GM19035 (cell line): ENCODE measurements around the gene GLI2.

ENCODE experiments used
- ATAC-seq: cut with Tn5 transposase; IDR thresholded peaks from one replicate; pipeline ENCODE4 v1.9.1; 2021; ENCODE audit not compliant: unreplicated experiment

The GLI2 gene

DNA sequence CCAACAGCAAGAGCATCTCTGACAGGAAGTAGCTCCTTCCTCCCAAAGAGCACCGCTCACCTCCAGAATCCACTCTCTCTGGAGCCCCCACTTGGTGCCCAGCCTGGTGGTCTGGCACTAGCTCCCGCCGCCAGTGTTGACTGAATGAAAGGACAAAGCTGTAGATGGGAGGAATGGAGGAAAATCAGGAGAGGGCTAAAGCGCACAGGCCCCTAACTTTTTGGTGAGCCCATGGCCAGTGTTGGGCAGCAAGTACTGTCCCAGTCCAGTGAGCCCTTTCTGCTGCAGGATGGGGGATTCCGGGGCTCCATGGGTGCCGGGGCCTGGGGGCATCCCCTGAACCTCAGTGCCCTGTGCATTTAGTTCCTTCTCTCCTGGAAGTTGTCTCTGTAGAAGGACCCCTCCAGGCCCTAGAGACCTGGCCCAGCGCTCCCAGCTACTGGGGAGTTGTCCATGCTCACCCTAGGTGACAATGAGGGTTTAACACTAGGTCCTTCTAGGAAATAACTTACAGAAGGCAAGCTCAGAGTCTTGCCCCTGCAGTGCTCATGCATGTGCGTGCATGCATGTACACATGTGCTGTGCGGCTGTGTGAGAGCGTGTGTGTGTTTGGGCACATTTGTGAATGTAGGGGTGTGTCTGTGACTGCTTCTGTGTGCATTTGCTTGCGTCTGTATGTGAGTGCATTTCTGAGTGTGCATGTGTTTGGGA lies 33.6 kb downstream of the GLI2 start:
- no peak for ATAC-seq

DNA sequence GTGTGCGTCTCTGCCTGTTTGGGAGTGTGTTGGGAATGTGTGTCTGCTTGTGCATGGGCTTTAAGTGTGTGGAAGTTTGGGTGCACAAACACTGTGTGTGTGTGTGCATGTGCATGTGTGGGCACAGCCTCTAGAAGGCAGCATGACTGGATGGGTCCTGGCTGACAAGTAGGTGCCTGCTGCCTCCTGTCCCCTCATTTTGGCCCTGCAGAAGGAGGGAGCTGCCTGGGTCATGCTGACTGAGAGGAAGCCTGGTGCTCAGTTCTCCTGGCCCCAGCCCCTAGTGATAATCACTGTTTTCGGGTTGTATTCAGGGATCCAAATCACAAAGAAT lies 34.1 kb downstream of the GLI2 start:
- no peak for ATAC-seq

DNA sequence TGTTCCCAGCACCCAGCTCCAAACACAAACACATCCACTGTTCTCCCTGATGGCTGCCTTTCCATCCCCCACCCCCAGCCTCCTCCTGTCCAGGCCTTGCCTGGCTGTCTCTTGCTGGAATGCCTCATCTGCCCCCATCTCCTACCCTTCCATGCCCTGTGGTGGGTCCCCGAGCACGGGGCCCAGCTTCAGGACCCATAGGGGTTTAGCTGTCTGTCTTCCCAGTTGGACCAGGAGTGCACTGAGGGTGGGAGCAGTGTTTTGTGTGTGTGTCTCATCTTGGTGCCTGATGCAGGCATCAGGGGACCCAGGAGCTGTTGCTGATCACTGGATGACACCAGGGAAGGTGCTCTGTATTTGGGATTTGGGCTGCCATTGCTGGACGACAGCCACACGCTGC lies 34.5 kb downstream of the GLI2 start:
- ATAC-seq: no peak

DNA sequence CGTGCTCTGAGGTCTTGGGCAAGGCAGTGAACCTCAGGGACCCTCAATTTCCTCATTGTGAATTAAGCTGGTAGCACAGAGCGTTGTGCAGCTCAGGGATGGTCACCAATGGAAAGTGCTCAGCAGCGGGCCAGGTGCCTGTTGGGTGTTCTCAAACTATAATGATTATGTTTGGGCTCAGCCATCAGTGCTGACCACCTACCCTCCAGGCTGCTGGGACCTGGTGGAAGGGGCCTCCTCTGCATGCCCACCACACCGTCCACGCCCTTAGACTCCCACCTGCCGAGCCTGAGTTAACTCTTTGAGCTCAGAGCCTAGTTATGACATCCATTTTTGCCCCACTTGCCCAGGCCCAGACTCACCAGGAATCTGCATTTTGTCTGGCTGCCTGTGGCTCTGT lies 35.0 kb downstream of the GLI2 start:
- no peak for ATAC-seq

DNA sequence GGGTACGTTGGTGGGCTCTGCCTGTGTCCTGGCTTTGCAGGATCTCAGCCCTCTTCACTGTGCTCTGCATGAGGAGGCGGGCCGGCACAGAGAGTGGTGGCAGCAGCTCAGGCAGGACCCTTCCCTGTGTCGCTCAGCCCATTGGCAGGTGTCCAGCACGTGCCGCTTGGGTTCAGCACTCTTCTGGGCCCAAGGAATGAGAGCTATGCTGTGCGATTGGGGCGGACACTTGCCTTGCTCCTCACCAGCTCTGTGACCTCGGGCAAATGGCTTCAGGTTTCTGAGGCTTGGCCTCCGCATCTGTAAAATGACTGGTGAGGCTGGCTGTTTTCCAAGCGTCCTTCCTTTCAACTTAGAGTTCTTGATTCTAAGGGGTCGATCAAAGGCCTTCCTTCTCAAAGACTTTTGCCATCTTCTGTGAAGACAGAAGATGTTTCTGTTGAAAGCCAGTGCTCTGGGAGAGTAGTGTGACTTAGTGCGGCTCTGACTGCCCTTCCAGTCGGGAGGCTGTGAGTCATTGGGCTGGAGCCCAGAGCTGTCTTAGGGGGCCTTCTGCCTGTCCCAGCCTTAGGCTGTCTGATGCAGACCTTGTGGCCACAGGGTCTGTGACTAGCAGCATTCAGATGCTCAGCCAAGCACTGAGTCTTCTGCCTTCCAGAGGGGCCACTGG lies 35.6 kb downstream of the GLI2 start:
- no peak for ATAC-seq

DNA sequence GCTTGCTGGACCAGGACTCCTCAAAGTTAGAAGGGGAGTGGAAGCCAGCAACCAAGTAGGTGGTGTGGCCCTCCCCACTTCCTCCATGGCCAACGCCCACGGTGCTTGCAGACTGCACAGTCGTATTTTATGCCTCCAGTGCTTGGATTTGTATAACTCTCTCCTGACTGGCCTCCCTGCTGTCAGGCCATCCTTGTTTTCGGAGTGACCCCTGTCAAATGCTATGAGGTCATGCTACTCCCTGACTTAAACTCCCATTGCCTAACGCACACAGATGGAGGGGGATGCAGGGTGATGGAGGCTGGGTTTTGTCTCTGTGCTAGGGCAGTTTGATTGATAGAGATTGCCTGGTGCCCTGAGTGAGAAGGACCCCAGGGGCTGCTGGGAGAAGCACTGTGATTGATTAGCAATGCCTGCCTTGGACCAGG lies 36.1 kb downstream of the GLI2 start:
- no peak for ATAC-seq

DNA sequence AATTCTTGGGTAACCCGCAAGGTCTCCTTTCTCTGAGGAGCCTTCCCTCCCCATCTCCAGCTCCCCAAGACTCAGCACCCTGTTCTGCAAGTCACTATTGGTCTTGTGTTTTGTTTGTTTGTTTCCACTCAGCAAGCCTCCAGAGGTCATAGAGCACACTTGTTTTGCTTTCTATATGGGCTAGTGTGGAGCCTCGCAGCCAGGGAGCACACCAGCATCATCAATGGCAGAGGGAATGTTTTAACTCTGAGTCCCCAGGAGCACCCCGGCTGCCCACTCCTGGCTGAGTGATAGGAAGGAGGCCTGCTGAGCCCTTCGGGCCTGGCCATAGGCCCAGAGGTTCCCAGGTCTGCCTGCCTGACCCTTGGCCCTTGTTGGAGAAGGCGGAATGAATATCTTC lies 36.6 kb downstream of the GLI2 start:
- ATAC-seq: no peak

DNA sequence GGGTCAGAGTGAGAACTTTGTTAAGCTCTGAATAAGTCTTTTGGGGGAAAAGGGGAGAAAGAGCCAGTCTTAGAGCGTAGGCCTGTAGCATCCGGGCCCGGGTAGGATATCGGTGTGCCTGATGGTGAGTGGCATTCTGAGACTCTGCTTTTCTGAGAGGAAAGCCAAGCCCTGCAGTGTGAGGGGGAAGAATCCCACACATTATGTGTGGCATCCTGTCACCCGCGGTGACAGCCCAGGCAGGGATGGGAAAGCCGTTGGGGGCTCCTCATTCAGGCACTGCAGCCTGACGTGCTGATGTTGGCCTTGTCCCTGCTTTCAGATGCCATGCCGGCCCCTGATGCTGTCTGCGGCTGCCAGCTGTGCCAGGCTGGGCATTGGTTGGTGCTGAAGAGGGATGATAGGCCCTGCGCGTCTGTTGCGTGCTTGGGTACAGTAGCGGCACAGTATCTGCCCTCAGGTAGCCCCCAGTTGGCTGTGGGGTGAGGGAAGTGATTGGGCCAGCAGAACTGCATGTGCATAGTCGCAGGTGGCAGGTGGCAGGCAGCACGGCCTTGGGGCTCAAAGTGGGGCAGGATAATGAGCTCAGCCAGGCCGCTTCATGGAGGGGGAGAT lies 37.6 kb downstream of the GLI2 start:
- ATAC-seq: no peak

DNA sequence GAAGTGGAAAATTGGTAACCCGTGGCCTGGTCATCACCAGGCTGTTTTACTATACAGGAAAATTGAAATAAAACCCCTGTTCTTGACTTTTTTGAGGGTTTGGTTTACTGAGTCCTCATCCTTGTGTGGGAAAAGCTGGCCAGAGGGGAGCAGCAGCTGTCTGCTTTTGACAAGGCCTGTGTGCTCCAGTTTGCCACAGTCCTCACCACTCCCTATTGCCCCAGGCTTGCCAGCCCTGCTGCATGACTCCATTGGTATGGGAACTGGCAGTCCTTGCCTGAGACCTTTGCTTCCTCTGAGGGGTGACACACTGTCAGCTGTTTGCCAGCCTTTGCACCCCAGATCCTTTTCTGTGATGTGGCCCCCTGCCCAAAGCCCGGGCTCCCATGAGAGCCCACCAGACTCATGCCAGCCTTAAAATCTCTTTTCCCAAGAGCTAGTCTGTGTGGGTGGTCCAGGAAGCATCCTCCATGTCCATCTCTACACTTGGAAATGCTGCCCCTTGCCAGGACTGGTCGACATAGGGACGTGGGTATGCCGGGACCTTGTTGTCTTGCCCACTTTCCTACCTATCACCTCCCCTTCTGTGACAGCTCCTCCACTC lies 39.0 kb downstream of the GLI2 start:
- ATAC-seq: no peak

DNA sequence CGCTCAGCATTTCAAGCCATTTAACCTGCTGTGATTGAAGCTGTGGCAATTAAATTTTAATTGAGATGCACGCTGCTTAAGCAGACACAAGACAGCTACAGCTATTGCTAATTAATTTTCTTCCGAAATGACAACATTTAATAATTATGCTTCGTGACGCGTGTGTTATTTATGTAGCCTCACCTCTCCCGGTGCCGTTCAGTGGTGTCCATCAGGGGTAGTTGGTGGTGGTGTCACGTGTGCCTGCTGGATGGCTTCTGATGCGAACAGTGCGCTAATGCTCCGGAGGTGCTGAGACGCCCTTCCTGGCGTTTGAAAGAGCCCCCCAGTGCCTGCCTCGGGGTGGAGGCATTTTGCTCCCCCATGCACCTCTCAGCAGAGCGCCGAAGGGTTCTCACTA lies 39.5 kb downstream of the GLI2 start:
- no peak for ATAC-seq

DNA sequence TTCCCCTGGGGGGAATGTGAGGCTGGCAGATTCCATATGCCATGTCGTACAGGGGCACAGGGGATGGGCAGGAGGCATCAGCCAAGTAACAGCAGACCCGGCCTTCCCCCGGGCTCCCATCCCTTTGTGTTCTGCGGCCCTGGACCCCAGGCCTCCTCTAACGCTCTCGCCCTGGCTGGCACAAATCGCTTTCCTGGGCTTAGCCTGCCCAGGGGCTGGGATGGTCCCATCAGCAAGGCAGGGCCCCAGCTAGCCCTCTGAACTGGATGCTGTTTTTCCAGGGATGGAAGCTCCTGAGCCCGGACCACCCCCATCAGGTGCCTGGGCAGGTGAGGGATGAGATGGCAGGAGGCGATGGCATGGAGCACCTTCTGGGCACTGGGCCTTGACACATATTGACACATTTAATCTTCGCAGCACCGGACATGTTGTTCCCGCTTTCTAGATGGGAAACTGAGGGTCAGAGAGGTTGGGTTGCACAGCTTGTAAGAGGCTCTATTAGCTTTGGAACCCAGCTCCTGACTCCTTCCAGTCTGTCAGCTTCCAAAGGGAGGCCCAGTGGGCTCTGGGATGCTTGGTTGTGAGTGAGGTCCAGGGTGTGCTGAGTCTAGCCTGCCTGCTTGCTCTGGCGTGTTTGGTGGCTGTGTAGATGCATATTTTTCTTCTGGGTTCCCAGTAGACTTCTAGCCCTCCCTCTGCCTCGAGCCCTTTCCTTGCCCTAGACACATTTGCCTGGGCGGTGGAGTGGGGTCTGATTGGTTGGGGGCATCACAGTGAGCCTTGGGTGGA lies 40.3 kb downstream of the GLI2 start:
- ATAC-seq: no peak

DNA sequence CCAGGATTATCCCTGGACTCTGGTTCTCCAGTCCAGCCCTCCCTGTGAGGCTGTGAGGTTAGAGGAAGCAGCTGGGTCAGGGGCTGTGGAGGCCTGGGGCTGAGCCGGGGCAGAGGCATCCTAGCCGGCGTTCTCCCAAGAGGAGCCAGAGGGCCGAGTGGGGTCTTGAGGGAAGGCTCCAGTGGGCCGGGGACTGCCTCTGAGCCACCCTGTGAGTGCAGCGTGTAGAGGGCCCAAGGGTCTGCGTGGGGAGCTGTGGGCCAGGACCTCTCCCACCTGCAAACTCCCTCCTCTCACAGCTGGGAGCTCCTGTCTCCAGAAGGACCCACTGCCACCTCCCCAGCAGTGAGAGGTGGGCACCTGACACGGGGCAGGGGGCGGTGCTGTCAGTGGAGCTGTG lies 41.0 kb downstream of the GLI2 start:
- no peak for ATAC-seq

DNA sequence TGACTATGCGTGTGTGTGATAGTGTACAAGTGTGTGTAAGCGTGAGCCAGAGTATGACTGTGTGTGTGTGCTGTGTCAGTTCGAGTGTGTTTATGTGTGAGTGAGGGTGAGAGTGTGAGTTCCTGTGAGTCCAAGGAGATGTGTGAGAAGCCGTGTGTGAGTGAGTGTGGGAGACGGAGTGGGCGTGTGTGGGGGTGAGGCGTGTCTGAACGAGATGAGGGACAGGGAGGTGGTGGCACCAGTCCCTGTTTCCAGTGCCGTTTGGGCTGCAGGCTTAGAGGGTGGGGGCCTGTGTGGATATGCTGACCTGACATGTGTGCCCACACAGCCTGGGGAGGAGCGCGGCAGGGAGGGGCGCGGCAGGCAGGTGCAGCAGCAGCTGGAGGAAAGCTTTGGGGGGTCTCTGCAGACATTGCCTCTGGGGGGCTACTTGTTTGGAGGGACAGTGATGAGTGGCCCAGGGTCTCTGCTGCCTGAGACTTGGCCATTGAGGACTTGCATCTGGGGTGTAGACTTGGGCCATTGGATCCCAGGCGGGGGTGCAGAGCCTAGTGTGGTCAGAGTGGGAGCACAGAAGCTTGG lies 41.6 kb downstream of the GLI2 start:
- no peak for ATAC-seq

DNA sequence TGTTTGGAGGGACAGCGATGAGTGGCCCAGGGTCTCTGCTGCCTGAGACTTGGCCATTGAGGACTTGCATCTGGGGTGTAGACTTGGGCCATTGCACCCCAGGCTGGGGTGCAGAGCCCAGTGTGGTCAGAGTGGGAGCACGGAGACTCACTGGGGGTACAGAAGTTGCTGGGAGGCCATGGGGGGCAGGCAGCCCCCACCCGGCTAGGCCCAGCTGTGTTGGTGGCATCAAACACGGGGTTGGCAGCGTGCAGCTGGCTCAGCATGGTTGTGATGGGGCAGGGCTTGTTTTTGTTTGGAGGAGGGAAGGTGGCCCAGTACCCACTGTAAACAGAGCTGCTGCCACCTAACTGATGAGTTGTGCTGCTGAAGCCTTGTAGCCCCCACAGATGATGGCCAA lies 42.1 kb downstream of the GLI2 start:
- no peak for ATAC-seq

DNA sequence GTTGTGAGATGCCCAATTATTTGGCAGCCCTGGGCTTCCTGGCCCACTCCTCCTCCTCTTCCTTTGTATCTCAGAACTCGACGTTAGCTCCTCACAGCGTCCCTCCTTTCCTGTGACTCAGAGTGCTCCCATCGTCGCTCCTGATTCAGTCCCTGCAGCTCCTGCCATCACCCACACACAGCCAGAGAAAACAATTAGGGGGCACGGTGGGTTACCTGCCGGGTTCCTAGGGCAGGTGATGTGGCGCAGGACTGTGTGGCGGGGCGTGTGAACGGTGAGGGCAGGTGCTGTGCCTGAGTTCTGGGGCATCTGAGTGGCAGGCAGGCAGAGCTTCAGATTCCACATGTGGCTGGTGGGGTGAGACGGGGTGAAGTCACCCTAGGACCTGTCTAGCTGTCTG lies 42.6 kb downstream of the GLI2 start:
- ATAC-seq: no peak

DNA sequence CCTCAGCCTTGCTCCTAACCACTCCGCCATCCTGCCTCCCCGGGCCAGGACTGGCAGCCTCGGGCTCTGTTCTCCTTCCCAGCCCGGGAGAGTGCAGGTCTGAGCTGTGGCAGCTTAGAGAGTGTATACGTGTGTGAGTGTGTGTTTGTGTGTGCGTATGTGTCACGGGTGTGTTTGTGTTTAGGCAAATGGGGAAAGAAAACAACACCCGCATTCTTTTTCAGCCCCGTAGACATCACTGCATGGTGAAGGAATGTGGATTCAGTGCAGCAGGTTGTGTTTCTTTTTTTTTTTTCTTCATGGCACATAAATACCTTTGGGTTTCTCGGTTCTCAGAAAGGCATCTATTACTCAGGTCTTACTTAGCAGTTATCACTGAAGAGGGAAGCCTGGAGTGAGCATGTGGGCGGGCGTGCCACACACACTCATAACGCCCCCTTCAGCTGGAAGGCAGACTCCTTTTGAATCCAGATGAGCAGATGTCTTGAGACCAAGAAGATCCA lies 44.2 kb downstream of the GLI2 start:
- no peak for ATAC-seq

DNA sequence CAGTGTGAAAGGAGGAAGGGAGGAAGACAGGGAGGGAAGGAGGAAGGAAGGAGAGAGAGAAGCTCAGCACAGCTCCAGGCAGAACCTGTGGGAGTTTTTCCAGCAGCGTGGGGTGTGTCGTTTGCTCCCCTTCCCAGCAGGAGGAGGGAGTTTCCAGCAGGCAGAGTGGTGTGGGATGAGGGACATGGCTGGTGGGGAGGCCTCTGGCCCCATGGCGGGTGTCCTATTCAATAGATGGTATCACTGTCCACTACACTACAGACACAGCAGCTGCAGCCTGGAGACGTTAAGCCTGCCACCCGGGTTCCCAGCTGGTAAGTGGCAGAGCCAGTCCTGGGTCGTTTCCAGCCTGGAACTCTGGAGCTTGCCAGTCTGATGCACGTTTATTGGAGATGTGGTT lies 44.7 kb downstream of the GLI2 start:
- ATAC-seq: no peak

DNA sequence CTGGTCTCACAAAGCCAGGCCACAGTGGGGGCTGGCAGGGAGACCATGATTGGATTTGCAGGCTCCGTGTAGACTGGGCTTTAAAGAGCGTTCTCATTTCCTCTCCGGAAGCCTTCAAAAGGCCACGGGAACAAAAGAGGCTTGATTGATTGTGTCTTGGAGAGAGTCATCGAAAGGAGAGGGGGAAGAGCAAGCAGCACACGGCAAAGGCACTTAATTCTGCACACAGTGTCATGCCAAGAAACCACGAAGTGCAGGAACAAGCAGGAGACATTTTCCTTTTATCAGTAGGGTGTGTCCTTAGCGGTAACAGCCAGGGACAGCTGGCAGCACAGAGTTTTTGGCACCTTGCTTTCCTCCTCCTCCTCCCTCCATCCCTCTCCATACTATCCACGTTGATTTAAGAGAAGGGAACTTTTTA lies 47.7 kb downstream of the GLI2 start:
- no peak for ATAC-seq

DNA sequence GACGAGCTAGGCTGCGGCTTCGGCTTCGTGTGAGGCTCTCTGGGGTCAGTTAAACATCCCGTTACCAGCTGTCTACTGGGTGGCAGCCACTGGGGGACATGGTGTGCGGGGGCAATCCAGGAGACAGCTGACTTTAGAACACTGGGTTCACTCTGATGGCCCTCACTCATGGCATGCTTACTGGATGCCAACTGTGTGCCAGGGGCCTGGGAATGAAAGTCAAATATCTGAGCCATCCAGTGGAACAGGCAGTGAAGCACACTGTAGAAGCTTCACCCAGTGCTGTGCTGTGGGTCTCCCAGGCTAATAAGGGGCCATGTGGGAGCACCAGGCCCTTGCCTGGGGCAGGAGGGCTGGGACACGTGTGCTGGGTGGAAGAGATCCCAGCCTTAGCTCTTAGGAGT lies 48.3 kb downstream of the GLI2 start:
- ATAC-seq: no peak
